HepG2 (cell line): ENCODE data around the gene TMEM271. TPM values are rescaled to one million over a fixed set of nuclear protein-coding genes. Genes with fewer than 3 reads are reported as not detected.

Experiments
- FOXO1 ChIP-seq: sonication (generic); formaldehyde crosslinking; IDR thresholded peaks from 2 replicates; pipeline ENCODE4 v1.4.0; 2020; ENCODE audit warnings: missing genetic modification reagents
- GATAD2A ChIP-seq: IDR thresholded peaks from 2 replicates; pipeline ENCODE4 v1.6.1; 2016
- NFIC ChIP-seq: IDR thresholded peaks from 2 replicates; pipeline ENCODE4 v1.6.1; 2012; ENCODE audit warnings: mild to moderate bottlenecking, low read length, inconsistent platforms
- NR2C2 ChIP-seq: sonication (generic); formaldehyde crosslinking; IDR thresholded peaks from 2 replicates; pipeline ENCODE4 v1.4.0; 2020; ENCODE audit warnings: missing genetic modification reagents, mild to moderate bottlenecking, moderate library complexity, borderline replicate concordance
- PHF21A ChIP-seq: sonication (generic); formaldehyde crosslinking; IDR thresholded peaks from 2 replicates; pipeline ENCODE4 v1.5.0; 2020; ENCODE audit warnings: mild to moderate bottlenecking, missing genetic modification reagents
- SAP130 ChIP-seq: IDR thresholded peaks from 2 replicates; pipeline ENCODE4 v1.6.1; 2016; ENCODE audit warnings: low read depth
- TSC22D2 ChIP-seq: sonication (generic); formaldehyde crosslinking; IDR thresholded peaks from 2 replicates; pipeline ENCODE4 v1.5.1; 2020; ENCODE audit warnings: missing genetic modification reagents, mild to moderate bottlenecking, borderline replicate concordance
- ZNF709 ChIP-seq: sonication (generic); formaldehyde crosslinking; IDR thresholded peaks from 2 replicates; pipeline ENCODE4 v1.5.0; 2020; ENCODE audit warnings: mild to moderate bottlenecking, missing genetic modification reagents
- polyA plus RNA-seq, 8 experiments: library from polyadenylated mRNA; depleted of rRNA in 3 of 8; stranded (reverse) in 7 of 8; unstranded in 1 of 8; fragments of >200 nt; fragmentation: Illumina TruSeq in 4 of 8; extraction: Trizol in 4 of 8; gene quantifications; 2 replicates each; pipeline versions ENCODE4 v1.2.1 to v1.2.3, GENCODE V29; 2011 to 2016; ENCODE audit warnings: low read depth in 4 of 8, missing spikeins in 1 of 8, mixed read lengths in 1 of 8; ENCODE audit not compliant: insufficient read depth in 1 of 8
- total RNA-seq, 5 experiments: library from RNA; depleted of rRNA; stranded (reverse); fragments of >200 nt; fragmentation: Illumina TruSeq; extraction: Trizol; gene quantifications; 2 replicates each; pipeline ENCODE4 v1.2.3, GENCODE V29; 2016; ENCODE audit warnings: low read depth in 1 of 5
- TF ChIP-seq, protein P1 (sequence below): IDR thresholded peaks from 2 replicates; pipeline ENCODE4 v1.6.1; 2016; ENCODE audit warnings: control low read depth
- TF ChIP-seq, protein P2 (sequence below): IDR thresholded peaks from 2 replicates; pipeline ENCODE4 v1.6.1; 2016; ENCODE audit warnings: missing compliant biosample characterization, missing genetic modification reagents, borderline replicate concordance
- TF ChIP-seq, protein P3 (sequence below): IDR thresholded peaks from 2 replicates; pipeline ENCODE4 v1.6.1; 2018; ENCODE audit warnings: missing genetic modification reagents, mild to moderate bottlenecking, missing compliant biosample characterization
- TF ChIP-seq, protein P4 (sequence below): sonication (generic); formaldehyde crosslinking; IDR thresholded peaks from 2 replicates; pipeline ENCODE4 v1.4.0; 2020; ENCODE audit warnings: missing genetic modification reagents
- TF ChIP-seq, protein P5 (sequence below): sonication (generic); formaldehyde crosslinking; IDR thresholded peaks from 2 replicates; pipeline ENCODE4 v1.8.0; 2022; ENCODE audit warnings: missing genetic modification reagents, mild to moderate bottlenecking, moderate library complexity, borderline replicate concordance
- TF ChIP-seq, protein P6 (sequence below): sonication (generic); formaldehyde crosslinking; IDR thresholded peaks from 2 replicates; pipeline ENCODE4 v1.5.1; 2020; ENCODE audit warnings: mild to moderate bottlenecking, moderate library complexity, missing genetic modification reagents
- TF ChIP-seq, protein P7 (sequence below): IDR thresholded peaks from 2 replicates; pipeline ENCODE4 v1.4.0; 2020; ENCODE audit warnings: mild to moderate bottlenecking, missing genetic modification reagents

TMEM271 gene
- total and polyA plus RNA-seq, 2 of the 13 experiments (the other 11 are each of a cell fraction or from before 2014, with no cell fraction given), result not detected

DNA sequence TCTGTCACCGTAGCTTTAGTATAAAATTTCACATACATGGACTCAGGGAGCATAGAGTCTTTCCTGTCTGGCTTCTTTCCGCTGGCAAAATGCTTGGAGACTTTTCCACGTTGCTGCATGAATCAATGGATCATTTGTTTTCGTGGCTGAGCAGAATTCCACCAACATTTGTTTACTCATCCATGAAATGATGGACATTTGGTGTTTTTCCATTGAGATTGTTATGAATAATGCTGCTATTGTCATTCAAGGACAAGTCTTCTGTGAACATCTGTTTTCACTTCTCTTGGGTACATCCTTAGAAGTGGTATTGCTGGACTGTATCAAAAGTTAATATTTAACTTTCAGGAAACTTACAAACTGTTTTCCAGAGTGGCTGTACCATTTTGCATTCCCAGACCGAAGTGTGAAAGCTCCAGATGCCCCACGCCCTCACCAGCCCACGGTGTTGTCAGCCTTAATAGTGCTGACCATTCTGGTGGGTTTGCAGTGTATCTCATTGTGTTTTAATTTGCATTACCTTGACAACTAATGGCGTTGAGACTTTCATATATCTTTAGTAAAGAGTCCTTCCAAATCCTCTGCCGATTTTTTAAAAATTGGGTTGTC lies 5.8 kb upstream of the TMEM271 start (continued):
- TF ChIP-seq, protein P1, sequence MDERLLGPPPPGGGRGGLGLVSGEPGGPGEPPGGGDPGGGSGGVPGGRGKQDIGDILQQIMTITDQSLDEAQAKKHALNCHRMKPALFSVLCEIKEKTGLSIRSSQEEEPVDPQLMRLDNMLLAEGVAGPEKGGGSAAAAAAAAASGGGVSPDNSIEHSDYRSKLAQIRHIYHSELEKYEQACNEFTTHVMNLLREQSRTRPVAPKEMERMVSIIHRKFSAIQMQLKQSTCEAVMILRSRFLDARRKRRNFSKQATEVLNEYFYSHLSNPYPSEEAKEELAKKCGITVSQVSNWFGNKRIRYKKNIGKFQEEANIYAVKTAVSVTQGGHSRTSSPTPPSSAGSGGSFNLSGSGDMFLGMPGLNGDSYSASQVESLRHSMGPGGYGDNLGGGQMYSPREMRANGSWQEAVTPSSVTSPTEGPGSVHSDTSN (CRISPR knock-in tag), result peak; percentile 24; the same call in 1 of the 2 replicates
- TF ChIP-seq, protein P2, sequence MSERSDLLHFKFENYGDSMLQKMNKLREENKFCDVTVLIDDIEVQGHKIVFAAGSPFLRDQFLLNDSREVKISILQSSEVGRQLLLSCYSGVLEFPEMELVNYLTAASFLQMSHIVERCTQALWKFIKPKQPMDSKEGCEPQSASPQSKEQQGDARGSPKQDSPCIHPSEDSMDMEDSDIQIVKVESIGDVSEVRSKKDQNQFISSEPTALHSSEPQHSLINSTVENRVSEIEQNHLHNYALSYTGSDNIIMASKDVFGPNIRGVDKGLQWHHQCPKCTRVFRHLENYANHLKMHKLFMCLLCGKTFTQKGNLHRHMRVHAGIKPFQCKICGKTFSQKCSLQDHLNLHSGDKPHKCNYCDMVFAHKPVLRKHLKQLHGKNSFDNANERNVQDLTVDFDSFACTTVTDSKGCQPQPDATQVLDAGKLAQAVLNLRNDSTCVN (CRISPR knock-in tag), result peak; percentile 70; the same call in 1 of the 2 replicates
- TF ChIP-seq ZNF709 (CRISPR knock-in tag), result peak; percentile 59; the same call in 1 of the 2 replicates
- peak; percentile 65; the same call in 1 of the 2 replicates for TF ChIP-seq NFIC
- TF ChIP-seq, protein P3, sequence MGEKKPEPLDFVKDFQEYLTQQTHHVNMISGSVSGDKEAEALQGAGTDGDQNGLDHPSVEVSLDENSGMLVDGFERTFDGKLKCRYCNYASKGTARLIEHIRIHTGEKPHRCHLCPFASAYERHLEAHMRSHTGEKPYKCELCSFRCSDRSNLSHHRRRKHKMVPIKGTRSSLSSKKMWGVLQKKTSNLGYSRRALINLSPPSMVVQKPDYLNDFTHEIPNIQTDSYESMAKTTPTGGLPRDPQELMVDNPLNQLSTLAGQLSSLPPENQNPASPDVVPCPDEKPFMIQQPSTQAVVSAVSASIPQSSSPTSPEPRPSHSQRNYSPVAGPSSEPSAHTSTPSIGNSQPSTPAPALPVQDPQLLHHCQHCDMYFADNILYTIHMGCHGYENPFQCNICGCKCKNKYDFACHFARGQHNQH (CRISPR knock-in tag), result peak; percentile 54
- TF ChIP-seq, protein P4, sequence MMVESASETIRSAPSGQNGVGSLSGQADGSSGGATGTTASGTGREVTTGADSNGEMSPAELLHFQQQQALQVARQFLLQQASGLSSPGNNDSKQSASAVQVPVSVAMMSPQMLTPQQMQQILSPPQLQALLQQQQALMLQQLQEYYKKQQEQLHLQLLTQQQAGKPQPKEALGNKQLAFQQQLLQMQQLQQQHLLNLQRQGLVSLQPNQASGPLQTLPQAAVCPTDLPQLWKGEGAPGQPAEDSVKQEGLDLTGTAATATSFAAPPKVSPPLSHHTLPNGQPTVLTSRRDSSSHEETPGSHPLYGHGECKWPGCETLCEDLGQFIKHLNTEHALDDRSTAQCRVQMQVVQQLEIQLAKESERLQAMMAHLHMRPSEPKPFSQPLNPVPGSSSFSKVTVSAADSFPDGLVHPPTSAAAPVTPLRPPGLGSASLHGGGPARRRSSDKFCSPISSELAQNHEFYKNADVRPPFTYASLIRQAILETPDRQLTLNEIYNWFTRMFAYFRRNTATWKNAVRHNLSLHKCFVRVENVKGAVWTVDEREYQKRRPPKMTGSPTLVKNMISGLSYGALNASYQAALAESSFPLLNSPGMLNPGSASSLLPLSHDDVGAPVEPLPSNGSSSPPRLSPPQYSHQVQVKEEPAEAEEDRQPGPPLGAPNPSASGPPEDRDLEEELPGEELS (CRISPR knock-in tag), result peak; percentile 87
- TF ChIP-seq NR2C2 (CRISPR knock-in tag), result no peak
- TF ChIP-seq FOXO1 (CRISPR knock-in tag), result peak; percentile 24; the same call in 1 of the 2 replicates
- TF ChIP-seq, protein P5, sequence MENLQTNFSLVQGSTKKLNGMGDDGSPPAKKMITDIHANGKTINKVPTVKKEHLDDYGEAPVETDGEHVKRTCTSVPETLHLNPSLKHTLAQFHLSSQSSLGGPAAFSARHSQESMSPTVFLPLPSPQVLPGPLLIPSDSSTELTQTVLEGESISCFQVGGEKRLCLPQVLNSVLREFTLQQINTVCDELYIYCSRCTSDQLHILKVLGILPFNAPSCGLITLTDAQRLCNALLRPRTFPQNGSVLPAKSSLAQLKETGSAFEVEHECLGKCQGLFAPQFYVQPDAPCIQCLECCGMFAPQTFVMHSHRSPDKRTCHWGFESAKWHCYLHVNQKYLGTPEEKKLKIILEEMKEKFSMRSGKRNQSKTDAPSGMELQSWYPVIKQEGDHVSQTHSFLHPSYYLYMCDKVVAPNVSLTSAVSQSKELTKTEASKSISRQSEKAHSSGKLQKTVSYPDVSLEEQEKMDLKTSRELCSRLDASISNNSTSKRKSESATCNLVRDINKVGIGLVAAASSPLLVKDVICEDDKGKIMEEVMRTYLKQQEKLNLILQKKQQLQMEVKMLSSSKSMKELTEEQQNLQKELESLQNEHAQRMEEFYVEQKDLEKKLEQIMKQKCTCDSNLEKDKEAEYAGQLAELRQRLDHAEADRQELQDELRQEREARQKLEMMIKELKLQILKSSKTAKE (CRISPR knock-in tag), result peak; percentile 35; the same call in 1 of the 2 replicates
- TF ChIP-seq, protein P6, sequence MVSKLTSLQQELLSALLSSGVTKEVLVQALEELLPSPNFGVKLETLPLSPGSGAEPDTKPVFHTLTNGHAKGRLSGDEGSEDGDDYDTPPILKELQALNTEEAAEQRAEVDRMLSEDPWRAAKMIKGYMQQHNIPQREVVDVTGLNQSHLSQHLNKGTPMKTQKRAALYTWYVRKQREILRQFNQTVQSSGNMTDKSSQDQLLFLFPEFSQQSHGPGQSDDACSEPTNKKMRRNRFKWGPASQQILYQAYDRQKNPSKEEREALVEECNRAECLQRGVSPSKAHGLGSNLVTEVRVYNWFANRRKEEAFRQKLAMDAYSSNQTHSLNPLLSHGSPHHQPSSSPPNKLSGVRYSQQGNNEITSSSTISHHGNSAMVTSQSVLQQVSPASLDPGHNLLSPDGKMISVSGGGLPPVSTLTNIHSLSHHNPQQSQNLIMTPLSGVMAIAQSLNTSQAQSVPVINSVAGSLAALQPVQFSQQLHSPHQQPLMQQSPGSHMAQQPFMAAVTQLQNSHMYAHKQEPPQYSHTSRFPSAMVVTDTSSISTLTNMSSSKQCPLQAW (CRISPR knock-in tag), result peak; percentile 36; the same call in 1 of the 2 replicates
- TF ChIP-seq TSC22D2 (CRISPR knock-in tag), result no peak
- peak; percentile 73 for TF ChIP-seq SAP130 (CRISPR knock-in tag)
- TF ChIP-seq, protein P7, sequence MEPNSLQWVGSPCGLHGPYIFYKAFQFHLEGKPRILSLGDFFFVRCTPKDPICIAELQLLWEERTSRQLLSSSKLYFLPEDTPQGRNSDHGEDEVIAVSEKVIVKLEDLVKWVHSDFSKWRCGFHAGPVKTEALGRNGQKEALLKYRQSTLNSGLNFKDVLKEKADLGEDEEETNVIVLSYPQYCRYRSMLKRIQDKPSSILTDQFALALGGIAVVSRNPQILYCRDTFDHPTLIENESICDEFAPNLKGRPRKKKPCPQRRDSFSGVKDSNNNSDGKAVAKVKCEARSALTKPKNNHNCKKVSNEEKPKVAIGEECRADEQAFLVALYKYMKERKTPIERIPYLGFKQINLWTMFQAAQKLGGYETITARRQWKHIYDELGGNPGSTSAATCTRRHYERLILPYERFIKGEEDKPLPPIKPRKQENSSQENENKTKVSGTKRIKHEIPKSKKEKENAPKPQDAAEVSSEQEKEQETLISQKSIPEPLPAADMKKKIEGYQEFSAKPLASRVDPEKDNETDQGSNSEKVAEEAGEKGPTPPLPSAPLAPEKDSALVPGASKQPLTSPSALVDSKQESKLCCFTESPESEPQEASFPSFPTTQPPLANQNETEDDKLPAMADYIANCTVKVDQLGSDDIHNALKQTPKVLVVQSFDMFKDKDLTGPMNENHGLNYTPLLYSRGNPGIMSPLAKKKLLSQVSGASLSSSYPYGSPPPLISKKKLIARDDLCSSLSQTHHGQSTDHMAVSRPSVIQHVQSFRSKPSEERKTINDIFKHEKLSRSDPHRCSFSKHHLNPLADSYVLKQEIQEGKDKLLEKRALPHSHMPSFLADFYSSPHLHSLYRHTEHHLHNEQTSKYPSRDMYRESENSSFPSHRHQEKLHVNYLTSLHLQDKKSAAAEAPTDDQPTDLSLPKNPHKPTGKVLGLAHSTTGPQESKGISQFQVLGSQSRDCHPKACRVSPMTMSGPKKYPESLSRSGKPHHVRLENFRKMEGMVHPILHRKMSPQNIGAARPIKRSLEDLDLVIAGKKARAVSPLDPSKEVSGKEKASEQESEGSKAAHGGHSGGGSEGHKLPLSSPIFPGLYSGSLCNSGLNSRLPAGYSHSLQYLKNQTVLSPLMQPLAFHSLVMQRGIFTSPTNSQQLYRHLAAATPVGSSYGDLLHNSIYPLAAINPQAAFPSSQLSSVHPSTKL, result peak; percentile 60
- peak; percentile 78 for TF ChIP-seq GATAD2A (CRISPR knock-in tag)
- 0 out of 2 replicates have a peak, but pooled peaks have one; percentile 28 for TF ChIP-seq PHF21A (CRISPR knock-in tag)
